ENCODE data around the gene SLC20A1.

GRCh38 chr2:112626604-112627059, 19.1 kb upstream of the SLC20A1 start:
- TF ChIP-seq, protein P1, sequence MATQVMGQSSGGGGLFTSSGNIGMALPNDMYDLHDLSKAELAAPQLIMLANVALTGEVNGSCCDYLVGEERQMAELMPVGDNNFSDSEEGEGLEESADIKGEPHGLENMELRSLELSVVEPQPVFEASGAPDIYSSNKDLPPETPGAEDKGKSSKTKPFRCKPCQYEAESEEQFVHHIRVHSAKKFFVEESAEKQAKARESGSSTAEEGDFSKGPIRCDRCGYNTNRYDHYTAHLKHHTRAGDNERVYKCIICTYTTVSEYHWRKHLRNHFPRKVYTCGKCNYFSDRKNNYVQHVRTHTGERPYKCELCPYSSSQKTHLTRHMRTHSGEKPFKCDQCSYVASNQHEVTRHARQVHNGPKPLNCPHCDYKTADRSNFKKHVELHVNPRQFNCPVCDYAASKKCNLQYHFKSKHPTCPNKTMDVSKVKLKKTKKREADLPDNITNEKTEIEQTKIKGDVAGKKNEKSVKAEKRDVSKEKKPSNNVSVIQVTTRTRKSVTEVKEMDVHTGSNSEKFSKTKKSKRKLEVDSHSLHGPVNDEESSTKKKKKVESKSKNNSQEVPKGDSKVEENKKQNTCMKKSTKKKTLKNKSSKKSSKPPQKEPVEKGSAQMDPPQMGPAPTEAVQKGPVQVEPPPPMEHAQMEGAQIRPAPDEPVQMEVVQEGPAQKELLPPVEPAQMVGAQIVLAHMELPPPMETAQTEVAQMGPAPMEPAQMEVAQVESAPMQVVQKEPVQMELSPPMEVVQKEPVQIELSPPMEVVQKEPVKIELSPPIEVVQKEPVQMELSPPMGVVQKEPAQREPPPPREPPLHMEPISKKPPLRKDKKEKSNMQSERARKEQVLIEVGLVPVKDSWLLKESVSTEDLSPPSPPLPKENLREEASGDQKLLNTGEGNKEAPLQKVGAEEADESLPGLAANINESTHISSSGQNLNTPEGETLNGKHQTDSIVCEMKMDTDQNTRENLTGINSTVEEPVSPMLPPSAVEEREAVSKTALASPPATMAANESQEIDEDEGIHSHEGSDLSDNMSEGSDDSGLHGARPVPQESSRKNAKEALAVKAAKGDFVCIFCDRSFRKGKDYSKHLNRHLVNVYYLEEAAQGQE (IDR thresholded peaks at IDR 0.05; ENCODE audit: insufficient read depth in 1 of 2, low read depth in 2 of 2, low read length in 2 of 2) = no peak
- TF ChIP-seq POLR2AphosphoS5 (IDR thresholded peaks at IDR 0.05; ENCODE audit: low read depth, low read length) (no peak; the same call in 1 of the 2 replicates), SIN3A (IDR thresholded peaks at IDR 0.05; ENCODE audit: borderline replicate concordance, insufficient read depth, low read length) (no peak)

Data from PFSK-1 (cell line).